GM18505 (cell line): ENCODE measurements around the gene ATP8A1.
A peak's percentile ranks its signal among the peaks of the same experiment; 100 is the strongest.
"Not testable (repeated sequence)": the region's sequence is repeated elsewhere in the genome, so short reads cannot be mapped to it uniquely, and the experiment has no call there.

Source experiments
- ATAC-seq: cut with Tn5 transposase; IDR thresholded peaks from one replicate; pipeline ENCODE4 v1.9.1; 2021; ENCODE audit not compliant: unreplicated experiment
- POLR2A ChIP-seq: IDR thresholded peaks from 4 replicates; pipeline ENCODE4 v1.6.1; 2011; ENCODE audit warnings: borderline replicate concordance; ENCODE audit not compliant: insufficient read depth, insufficient read length; ENCODE audit errors: extremely low read depth

The ATP8A1 gene

DNA sequence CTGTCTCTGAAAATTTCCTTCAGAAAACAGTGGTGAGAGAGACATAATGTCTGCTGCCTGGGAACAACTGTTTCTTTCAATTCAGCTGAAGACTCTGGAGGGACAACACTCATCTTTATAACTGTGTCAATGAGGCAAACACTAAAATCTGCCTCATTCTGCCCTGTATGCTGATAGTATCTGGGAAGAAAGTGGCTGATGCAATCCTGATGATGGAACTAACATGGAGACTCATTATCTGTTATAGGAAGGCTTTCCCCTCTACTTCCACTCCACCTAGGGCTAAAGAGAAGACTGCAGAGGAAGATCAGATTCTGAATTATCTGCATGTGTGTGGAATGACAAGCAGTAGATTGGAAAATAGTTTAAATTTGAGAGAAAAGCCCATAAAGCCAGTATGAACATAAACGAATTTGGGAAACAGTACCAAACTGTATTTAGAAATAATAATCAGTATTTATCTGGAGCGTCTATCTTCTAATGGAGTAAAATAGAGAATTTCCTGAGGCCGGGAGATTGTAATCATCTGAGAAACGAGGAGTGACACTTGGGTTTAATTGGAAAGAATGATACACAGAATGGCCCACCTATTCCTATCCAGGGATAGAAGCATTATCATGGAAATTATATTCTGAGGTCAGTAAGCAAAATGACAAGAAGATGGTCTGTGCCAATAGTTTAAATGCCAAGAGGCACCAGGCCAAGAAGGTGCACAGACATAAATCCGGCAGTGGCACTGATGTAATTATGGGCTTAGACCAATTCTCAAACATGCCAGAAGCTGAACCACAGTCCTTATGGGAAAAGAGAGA, 174.2 kb downstream of the ATP8A1 start:
- TF ChIP-seq POLR2A, result no peak
- no peak for ATAC-seq

DNA sequence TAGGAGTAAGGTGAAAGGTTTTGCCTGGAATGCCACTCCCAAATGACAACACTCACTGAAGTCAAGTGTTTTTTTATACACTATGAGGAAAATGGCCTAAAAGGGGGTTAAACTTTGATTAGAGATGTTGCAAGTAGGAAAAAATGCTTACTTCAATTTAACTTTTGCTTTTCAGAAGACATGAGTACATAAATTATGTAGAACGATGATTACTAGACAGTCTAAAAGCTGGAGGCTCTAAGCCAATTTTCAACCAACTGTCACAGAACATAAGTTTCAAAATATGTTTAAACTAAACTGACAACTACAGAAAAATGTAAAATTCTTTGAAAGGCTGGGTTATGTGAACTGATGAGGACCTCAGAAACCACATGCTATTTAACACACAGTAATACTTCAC, 176.2 kb downstream of the ATP8A1 start:
- no peak for TF ChIP-seq POLR2A
- ATAC-seq, result no peak

DNA sequence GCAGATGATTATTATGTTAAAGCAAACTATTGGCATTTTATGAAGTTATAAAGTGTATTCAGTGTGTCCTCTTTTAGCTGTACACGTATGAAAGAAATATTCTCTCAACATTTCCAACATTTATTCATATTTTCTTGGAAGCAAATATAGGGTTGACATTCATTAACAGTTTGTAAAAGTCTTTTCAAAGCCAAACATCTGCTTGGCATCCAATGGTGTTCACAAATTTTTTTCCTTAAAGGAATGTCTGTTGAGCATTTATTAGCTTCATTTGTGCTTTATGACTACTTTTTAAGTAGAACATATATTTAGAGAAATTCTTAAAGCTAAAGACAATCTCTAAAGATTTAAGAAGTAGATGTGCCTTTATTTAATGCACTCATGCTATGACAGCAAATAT, 176.6 kb downstream of the ATP8A1 start:
- ATAC-seq, result no peak
- TF ChIP-seq POLR2A, result no peak

DNA sequence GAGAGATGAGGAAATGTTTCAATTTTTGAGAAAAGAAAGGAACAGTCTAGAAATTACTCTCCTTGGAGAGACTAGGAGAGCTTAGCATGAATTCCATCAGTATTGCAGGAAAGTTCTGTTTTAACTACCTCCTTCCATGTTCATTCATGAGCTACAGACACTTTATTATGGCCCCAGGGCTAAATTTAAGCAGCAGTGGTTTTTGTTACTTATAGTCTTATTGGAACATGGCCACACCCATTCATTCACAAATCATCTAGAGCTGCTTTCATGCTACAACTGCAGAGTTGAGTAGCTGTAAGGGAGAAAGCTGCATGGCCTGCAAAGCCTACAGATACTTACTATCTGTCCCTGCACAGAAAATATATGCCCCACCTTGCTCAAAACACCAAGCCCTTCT, 178.0 kb downstream of the ATP8A1 start:
- no peak for TF ChIP-seq POLR2A
- no peak for ATAC-seq

DNA sequence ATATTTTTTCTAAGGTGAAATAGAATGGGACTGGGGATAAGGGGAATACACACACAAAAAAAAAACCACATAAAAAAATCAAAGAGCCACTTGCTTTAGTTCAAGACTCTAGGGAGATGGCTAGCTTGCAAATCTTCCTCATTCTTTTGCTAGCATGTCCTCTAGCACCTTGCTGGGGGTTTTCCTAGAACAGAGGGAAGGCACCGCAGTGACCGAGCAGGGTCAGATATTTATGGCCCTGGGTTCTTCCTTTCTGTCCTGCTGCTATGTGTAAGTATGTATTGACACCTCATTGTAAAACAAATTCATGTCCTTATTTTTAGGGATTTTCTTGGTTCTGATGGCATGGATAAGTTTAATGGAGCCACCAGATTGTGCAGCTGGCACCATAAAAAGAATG, 178.4 kb downstream of the ATP8A1 start:
- ATAC-seq, result no peak
- no peak for TF ChIP-seq POLR2A

DNA sequence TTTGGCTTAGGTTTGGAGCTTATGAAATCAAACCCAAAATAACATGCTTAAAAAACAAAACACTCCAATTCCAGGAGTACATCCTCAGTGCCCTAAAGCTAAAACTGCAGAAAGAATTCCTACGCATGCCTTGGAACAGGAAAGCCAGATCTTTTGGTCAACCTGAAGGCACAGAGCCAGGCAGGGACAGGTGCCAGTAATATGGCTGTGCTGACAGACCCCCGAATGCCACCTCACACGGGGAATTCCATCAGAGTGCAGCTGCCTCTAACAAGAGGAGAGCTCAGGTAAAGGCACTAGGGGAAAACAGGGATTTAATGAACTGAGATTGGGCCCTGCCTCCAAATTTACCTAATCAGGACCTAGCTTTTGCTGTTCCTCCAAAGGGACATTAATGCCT, 182.5 kb downstream of the ATP8A1 start:
- ATAC-seq, result no peak
- TF ChIP-seq POLR2A, result no peak

DNA sequence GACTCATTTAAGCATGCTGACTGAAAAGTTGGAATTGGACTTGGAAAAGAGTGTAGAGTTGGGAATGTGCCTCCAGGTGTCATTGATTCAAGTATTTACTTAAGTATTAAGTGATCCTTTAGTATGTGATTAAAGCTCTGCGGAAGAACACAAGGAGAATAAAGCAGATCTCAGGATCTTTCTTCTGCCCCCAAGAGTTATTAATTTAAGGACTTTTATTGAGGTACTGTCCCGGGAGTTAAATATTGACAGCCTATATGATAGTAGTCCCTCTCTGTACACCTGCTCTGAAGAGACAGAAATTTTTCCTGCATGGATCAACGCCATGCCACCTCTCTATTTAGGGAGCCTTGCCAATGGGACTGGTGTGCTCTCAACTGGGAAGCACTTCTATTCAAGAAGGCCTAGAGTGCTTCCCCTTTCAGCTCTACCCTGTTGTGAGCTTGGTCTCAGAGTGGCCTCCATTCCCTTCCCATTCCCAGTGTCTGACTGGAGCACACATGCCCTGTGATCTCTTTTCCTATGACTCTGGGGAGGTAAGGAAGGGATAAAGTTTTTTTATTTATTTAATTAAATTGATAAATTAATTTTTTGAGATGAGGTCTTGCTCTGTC, 183.7 kb downstream of the ATP8A1 start:
- no peak for ATAC-seq
- TF ChIP-seq POLR2A, result no peak

DNA sequence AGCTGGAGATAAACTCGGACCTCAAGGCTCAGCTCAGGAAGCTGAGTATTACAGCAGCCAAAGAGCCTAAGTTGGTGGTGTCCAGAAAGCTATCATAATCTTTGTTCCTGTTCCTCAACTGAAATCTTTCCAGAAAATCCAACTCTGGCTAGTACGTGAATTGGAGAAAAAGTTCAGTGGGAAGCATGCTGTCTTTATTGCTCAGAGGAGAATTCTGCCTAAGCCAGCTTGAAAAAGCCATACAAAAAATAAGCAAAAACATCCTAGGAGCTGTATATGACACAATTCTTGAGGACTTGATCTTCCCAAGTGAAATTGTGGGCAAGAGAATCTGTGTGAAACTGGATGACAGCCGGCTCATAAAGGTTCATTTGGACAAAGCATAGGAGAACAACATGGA, 185.0 kb downstream of the ATP8A1 start:
- TF ChIP-seq POLR2A, result no peak

DNA sequence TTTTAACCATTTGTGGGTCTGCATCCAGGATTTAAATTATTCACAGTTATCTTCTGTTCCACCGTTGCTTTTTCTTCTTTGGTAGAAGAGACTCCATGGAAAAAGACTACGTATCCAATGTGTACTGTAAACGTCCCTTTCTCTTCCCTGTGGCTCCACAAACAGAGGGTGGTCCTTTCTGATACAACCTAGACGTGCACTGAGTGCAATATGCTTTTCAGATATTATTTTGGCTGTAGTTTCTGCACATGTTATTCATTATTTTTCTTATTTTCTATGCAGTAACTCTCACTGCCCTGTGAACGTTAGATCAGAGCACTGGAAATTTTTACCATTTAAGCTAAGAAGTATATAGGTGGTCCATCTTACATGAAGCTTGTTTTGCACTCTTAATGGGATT, 186.9 kb downstream of the ATP8A1 start:
- no peak for ATAC-seq
- no peak for TF ChIP-seq POLR2A

More for the DNA sequence above, 185.0 kb downstream of the ATP8A1 start:
- ATAC-seq, result no peak

DNA sequence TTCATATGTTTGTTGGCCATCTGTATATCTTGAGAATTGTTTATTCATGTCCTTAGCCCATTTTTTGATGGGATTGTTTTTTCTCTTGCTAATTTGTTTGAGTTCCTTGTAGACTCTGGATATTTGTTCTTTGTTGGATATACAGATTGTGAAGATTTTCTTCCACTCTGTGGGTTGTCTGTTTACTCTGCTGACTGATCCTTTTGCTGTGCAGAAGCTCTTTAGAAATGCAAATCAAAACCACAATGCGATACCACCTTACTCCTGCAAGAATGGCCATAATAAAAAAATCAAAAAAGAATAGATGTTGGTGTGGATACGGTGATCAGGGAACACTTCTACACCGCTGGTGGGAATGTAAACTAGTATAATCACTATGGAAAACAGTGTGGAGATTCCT, 189.1 kb downstream of the ATP8A1 start:
- ATAC-seq, result not testable (repeated sequence)

DNA sequence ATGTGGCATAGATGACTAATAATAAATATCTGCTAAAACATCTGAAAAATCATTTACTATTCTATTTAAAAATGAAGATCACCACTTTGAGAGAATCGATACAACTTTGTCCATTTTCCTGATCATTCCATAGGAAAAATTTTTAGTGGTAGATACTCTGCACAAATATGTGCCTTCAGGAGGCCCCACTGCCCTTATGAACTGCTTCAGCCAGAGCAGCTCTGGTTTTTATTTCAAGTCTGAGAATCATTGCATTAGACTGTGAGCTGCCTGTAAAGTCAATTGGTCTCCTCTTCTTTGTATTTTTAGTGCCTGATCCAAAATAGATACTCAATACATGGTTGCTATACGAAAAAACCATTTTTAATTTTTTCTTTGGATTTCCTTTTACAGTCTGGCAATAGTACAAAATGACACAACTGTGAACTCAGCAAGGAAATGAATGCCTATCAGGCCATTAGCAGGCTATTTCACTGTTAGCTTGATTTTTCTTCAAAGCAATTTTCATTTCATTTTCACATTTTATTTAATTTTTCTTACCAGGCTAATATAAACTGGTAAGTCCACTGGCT, 190.5 kb downstream of the ATP8A1 start:
- TF ChIP-seq POLR2A, result no peak
- ATAC-seq, result no peak

DNA sequence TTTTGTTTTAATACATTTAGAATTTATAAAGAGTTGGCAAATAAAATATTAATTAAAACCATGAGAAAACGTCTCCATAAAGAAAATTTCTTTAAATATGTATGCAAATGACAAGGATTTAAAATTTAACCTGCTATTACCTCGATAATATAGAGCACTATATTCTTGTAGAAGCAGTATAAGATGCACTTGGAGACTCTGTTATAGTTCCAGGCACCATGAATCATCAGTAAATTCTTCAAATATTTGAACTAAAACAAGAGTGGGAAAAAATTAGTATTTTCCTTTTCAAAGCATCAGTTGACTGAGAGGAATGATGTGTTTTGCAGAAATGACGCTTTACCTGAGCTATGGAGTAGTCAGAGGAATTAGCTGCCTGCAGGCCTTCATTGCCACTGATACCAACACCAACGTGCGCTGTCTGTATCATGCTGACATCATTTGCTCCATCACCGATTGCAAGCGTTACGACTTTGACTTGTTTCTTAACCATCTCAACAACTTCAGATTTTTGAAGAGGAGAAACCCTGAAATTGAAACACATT, 192.3 kb downstream of the ATP8A1 start:
- no peak for TF ChIP-seq POLR2A
- ATAC-seq, result no peak

DNA sequence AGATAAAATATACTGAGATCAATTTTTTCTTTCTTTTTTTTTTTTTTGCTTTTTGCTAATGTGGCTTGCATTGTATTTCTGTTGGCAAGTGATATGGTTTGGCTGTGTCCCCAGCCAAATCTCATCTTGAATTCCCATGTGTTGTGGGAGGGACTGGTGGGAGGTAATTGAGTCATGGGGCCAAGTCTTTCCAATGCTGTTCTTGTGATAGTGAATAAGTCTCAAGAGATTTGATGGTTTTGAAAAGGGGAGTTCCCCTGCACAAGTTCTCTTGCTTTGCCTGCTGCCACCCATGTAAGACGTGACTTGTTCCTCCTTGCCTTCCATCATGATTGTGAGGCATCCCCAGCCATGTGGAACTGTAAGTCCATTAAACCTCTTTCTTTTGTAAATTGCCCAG, 195.7 kb downstream of the ATP8A1 start:
- not testable (repeated sequence) for ATAC-seq

DNA sequence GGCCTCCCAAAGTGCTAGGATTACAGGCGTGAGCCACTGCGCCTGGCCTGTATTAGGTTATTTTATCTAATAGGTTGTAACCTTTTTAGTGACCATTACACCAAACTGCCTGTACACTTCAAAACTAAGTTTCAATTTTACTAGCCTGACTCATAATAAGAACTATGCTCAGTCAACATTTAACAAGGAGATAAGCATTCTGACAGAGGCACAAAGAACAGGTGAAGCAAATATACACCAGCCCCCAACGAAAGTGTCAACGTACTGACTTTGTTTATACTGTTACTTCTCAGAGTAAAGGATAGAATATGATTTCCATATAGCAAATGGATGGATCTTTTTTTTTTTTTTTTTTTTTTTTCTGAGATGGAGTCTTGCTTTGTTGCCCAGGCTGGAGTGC, 196.9 kb downstream of the ATP8A1 start:
- TF ChIP-seq POLR2A, result no peak
- peak; percentile 100 for ATAC-seq
